Bronchial epithelial cell (primary cell): ENCODE measurements around the gene SAPCD2. TPM values are rescaled to one million over a fixed set of nuclear protein-coding genes. Genes with fewer than 3 reads are reported as not detected.

Source experiments
- DNase-seq: peaks from one replicate; pipeline ENCODE4 v3.0.0-alpha.2; 2010; ENCODE audit warnings: low read depth
- FAIRE-seq: peaks from 2 replicates; lab custom pipeline; 2011; peaks lifted over from hg19 to GRCh38; lab: Jason Lieb, UNC
- H3K27me3 ChIP-seq: 2 replicates; pipeline ENCODE4 v1.5.1; 2011; ENCODE audit warnings: low read length; ENCODE audit not compliant: control insufficient read depth, insufficient read depth
- H3K36me3 ChIP-seq: 2 replicates; pipeline ENCODE4 v1.5.1; 2011; ENCODE audit warnings: low read length; ENCODE audit not compliant: control insufficient read depth, insufficient read depth
- H3K4me3 ChIP-seq: 2 replicates; pipeline ENCODE4 v1.5.1; 2011; ENCODE audit warnings: mild to moderate bottlenecking, low read depth, low read length, control low read depth
- CTCF ChIP-seq: IDR thresholded peaks from 2 replicates; pipeline ENCODE4 v1.5.1; 2011; ENCODE audit warnings: mild to moderate bottlenecking, moderate library complexity, low read length, control low read depth, inconsistent platforms; ENCODE audit not compliant: insufficient read depth, severe bottlenecking
- total RNA-seq: library from RNA; depleted of rRNA; stranded (reverse); fragments of >200 nt; gene quantifications from 2 replicates; pipeline ENCODE4 v1.2.1, GENCODE V29; 2014

Gene SAPCD2
- total RNA-seq, 1 donor from 2014 or later, result 0.26 TPM

- TF ChIP-seq CTCF, result no peak
- H3K4me3 ChIP-seq, result no peak within 1 kb of the TSS
Observed at GRCh38 chr9:137031904-137032640, 38.3 kb downstream of the SAPCD2 start, which contains the start of gene FUT7. TSS of gene FUT7 (minus strand) at chr9:137032088. CDS start at chr9:137031991, 97 bp downstream.

GRCh38 chr9:137030538-137031527 is 39.5 kb downstream of the SAPCD2 start:
- no peak for TF ChIP-seq CTCF

More at GRCh38 chr9:137031904-137032640, 38.3 kb downstream of the SAPCD2 start, which contains the start of gene FUT7:
- no peaks in the 10 kb centered on the region for H3K36me3 ChIP-seq
- DNase-seq, result no peak
- FAIRE-seq, result no peak
- no peaks in the 10 kb centered on the region for H3K27me3 ChIP-seq

GRCh38 chr9:137030006-137030405 is 40.4 kb downstream of the SAPCD2 start:
- TF ChIP-seq CTCF, result no peak
- FAIRE-seq (no peak), DNase-seq (no peak)
- Histone ChIP-seq H3K4me3 (no peak overlapping the region), H3K36me3 (no peaks in the 10 kb centered on the region), H3K27me3 (no peaks in the 10 kb centered on the region)

More at GRCh38 chr9:137030538-137031527, 39.5 kb downstream of the SAPCD2 start:
- Histone ChIP-seq H3K27me3 (no peaks in the 10 kb centered on the region), H3K4me3 (no peak overlapping the region), H3K36me3 (no peaks in the 10 kb centered on the region)
- FAIRE-seq (no peak), DNase-seq (no peak)

GRCh38 chr9:137029058-137029936 is 41.1 kb downstream of the SAPCD2 start:
- peak overlapping the region; percentile 40 for H3K4me3 ChIP-seq
- no peaks in the 10 kb centered on the region for H3K27me3 ChIP-seq
- peak; percentile 94 for TF ChIP-seq CTCF
- H3K36me3 ChIP-seq, result no peaks in the 10 kb centered on the region
- DNase-seq (peak; percentile 23), FAIRE-seq (no peak)
